GDM1 (cell line): ENCODE data around the gene TAF9.
"Not testable (repeated sequence)": the region's sequence is repeated elsewhere in the genome, so short reads cannot be mapped to it uniquely, and the experiment has no call there.

Experiments
- DNase-seq: peaks from one replicate; lab custom pipeline; 2025; lab: John Stamatoyannopoulos, UW

The TAF9 gene

GRCh38 chr5:69335341-69335935 is 33.9 kb downstream of the TAF9 start:
- no peak for DNase-seq

GRCh38 chr5:69334793-69335268 is 34.5 kb downstream of the TAF9 start:
- peak; percentile 64 for DNase-seq

DNA sequence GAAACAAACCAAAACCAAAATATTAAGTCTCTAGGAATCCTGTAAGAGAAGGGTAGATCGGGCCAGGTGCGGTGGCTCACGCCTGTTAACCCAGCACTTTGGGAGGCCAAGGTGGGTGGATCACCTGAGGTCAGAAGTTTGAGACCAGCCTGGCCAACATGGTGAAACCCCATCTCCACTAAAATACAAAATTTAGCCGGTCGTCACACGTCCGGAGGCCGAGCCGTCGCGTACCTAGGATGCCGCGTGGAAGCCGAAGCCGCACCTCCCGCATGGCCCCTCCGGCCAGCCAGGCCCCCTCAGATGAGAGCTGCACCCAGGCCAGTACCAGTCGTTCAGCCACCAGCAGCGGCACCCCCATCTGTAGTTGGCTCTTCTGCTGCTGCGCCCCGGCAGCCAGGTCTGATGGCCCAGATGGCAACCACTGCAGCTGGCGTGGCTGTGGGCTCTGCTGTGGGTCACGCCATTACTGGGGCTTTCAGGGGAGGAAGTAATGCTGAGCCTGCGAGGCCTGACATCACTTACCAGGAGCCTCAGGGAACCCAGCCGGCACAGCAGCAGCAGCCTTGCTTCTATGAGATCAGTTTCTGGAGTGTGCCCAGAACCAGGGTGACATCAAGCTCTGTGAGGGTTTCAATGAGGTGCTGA is 35.5 kb downstream of the TAF9 start:
- not testable (repeated sequence) for DNase-seq

DNA sequence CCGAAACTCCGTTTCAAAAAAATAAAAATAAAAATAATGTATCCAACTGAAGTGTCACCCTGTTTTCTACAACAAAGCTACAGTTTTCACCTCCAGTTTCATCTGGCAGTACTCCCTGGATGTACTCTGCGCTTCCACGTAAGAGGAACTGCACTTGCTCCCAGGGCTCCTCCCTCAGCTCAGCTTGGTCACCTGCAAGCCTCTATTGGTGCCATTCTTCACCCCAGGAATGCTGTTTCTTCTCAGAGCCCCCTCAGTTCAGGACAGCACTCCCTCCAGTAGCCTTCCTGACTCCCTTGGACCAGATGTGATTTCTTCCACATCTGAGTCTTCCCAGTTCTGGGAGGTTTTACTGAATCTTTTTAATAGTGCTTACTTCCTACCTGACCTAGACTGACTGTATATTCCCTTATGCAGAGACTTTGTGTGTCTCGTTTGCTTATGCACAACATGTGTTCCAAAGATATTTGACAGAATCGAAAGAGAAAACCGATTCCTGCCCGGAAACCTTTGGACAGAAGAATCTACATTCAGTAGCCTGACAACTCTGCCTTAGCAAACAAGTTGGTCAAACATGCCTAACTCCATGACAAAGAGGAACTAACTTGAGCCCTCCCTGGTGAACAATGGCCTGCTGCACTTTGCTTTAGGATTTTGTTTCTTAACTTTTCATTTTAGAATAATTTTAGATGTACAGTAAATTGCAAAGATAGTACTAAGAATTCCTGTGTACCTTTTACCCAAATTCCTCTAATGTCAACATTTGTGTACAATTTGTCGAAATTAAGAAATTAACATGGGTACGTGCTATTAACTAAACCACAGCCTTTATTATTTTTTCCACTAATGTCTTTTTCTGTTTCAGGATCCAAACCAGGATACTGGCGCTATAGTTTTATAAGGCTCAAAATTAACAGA is 37.5 kb downstream of the TAF9 start:
- DNase-seq = no peak

DNA sequence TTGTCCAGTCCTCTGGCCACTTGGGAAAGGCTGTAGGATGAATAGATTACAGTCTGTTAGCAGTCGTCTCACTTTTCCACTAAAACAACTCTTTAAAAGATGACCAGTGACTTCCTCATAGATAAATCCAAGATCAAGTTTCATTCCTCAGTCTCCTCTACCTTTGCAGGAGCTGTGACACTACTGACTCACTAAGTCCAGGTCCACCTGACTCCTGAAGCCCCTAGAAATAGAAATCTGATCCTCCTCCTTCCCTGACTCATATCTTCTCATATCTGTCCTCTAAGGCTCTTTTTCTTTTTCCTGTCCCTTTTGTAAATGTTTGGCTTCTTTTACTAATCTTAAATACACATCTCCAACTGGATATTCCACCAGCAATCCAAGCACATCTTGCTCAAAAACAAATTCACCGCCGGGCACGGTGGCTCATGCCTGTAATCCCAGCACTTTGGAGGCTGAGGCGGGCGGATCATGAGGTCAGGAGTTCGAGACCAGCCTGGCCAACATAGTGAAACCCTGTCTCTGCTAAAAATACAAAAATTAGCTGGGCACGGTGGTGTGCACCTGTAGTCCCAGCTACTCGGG is 39.3 kb downstream of the TAF9 start:
- DNase-seq = no peak

- DNase-seq = no peak
Observed at GRCh38 chr5:69326365-69326764, 43.0 kb downstream of the TAF9 start.

DNA sequence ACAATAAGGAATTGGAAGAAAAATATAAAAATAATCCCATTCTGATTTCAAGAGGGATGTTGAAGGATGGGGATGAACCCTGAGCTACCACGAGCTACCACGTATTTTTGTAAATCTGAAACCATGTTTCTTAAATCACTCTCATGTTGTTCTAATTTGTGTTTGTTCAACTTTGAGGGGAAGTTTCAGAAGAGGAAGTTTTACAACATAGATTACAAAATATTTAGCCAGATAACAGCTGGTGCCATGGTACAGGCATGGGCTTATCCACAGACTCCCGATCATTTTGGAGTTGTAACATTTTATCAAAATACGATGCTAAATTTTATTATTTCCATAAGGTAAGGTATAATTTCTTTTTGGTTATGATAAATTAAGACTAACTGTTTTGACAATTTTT is 51.9 kb downstream of the TAF9 start:
- no peak for DNase-seq

DNA sequence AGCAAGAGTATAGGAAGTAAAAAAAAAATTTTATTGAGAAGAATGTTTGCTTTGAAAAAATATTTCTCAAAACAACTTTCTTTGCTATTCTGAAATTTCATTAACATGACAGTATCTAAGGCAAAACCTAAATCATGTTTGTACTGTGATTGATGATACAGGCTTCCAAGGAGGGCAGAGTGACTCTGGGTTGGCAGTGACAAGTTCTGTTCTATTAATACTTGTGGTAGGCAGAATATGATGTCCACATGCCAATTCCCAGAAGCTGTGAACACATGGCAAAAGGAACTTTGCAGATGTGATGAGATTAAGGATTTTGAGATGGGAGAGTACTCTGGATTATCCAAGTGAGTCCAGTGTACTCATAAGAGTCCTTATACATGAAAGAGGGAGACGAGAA is 53.3 kb downstream of the TAF9 start:
- DNase-seq = no peak
